OCI-LY1 (cell line): Measurements from ENCODE around the gene STAG1.

Source experiments
- H2AFZ ChIP-seq: fragments of 200-600 bp; sonication (generic), shearing (Covaris generic); 2 replicates; pipeline ENCODE4 v1.6.0; 2014; ENCODE audit warnings: antibody characterized with exemption, mild to moderate bottlenecking, low read length
- H3F3A ChIP-seq: fragments of 200-600 bp; sonication (generic), shearing (Covaris generic); 2 replicates; pipeline ENCODE4 v1.6.0; 2014; ENCODE audit warnings: mild to moderate bottlenecking, antibody characterized with exemption, low read length, moderate library complexity; ENCODE audit not compliant: insufficient read depth
- H3K27ac ChIP-seq: fragments of 200-600 bp; sonication (generic); 2 replicates; pipeline ENCODE4 v1.5.1; 2014; ENCODE audit warnings: low read length, mixed run types, mild to moderate bottlenecking, low read depth; ENCODE audit not compliant: poor library complexity, severe bottlenecking
- H3K27me3 ChIP-seq: fragments of 200-600 bp; sonication (generic); 2 replicates; pipeline ENCODE4 v1.6.0; 2014; ENCODE audit warnings: antibody characterized with exemption, mild to moderate bottlenecking, low read length, moderate library complexity; ENCODE audit not compliant: insufficient read depth
- H3K36me3 ChIP-seq: fragments of 200-600 bp; sonication (generic); 2 replicates; pipeline ENCODE4 v1.6.1; 2014; ENCODE audit warnings: mild to moderate bottlenecking, antibody characterized with exemption, low read length, moderate library complexity, mixed read lengths; ENCODE audit not compliant: insufficient read depth
- H3K4me1 ChIP-seq: fragments of 200-600 bp; sonication (generic); 2 replicates; pipeline ENCODE4 v1.5.1; 2014; ENCODE audit warnings: mild to moderate bottlenecking, low read length, moderate library complexity; ENCODE audit not compliant: insufficient read depth, severe bottlenecking
- H3K4me2 ChIP-seq: fragments of 200-600 bp; sonication (generic), shearing (Covaris generic); 2 replicates; pipeline ENCODE4 v1.6.1; 2014; ENCODE audit warnings: low read length
- H3K4me3 ChIP-seq: fragments of 200-600 bp; sonication (generic); 2 replicates; pipeline ENCODE4 v1.5.1; 2014; ENCODE audit warnings: low read length, low read depth, mild to moderate bottlenecking, mixed read lengths; ENCODE audit not compliant: poor library complexity, severe bottlenecking
- H3K79me2 ChIP-seq: fragments of 200-600 bp; shearing (Covaris generic); 2 replicates; pipeline ENCODE4 v1.6.1; 2016; ENCODE audit warnings: mixed run types, low read length, mixed read lengths; ENCODE audit not compliant: insufficient read depth
- H3K9ac ChIP-seq: fragments of 200-600 bp; sonication (generic), shearing (Covaris generic); 2 replicates; pipeline ENCODE4 v1.6.1; 2014; ENCODE audit warnings: mild to moderate bottlenecking, low read length, mixed read lengths
- H3K9me2 ChIP-seq: fragments of 200-600 bp; sonication (generic), shearing (Covaris generic); 2 replicates; pipeline ENCODE4 v1.6.1; 2014; ENCODE audit warnings: low read depth, mild to moderate bottlenecking, low read length, mixed read lengths
- H3K9me3 ChIP-seq: fragments of 200-600 bp; shearing (Covaris generic); 2 replicates; pipeline ENCODE4 v1.6.1; 2014; ENCODE audit warnings: low read length, mixed read lengths
- H4K20me1 ChIP-seq: fragments of 200-600 bp; sonication (generic), shearing (Covaris generic); 2 replicates; pipeline ENCODE4 v1.6.0; 2016; ENCODE audit warnings: mild to moderate bottlenecking, low read length; ENCODE audit not compliant: insufficient read depth
- EZH2 ChIP-seq: fragments of 200-600 bp; sonication (generic), shearing (Covaris generic); IDR thresholded peaks from 2 replicates; pipeline ENCODE4 v1.8.0; 2017; ENCODE audit warnings: borderline replicate concordance, mixed run types, mild to moderate bottlenecking, antibody characterized with exemption, low read length, moderate library complexity, mixed read lengths
- TF ChIP-seq, protein P1 (sequence below): fragments of 200-600 bp; sonication (generic), shearing (Covaris generic); IDR thresholded peaks from 2 replicates; pipeline ENCODE4 v1.5.1; 2017; ENCODE audit warnings: mild to moderate bottlenecking, antibody characterized with exemption, low read length, moderate library complexity, mixed read lengths

The STAG1 gene

DNA sequence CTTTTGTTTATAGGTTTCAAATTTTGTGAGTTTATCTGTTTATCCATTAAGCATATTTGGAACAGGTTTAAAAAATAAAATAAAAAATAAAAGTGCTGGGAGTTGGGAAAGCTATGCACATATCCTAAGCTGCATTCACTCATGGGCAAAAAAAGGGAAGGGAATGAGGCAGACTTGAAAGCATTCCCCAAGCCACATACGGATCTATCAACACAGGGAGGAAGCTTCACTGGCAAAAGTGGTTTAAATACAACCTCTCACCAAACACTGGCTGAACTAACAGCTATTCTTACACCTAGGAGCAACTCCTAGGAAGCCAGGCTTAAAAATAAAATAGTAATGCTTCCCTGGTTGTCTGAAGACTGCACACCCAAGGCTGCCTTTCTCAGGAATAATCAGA, 400.8 kb downstream of the STAG1 start:
- Histone ChIP-seq H3K9me3 (no peaks in the 10 kb centered on the region), H3K9ac (no peak overlapping the region), H3K27ac (no peak overlapping the region), H3K79me2 (no peaks in the 10 kb centered on the region), H2AFZ (no peak overlapping the region), H3K4me3 (no peak overlapping the region), H3K36me3 (peaks cover 19% of the 10 kb centered on the region; the same call in 1 of the 2 replicates), H3K27me3 (no peaks in the 10 kb centered on the region), H3F3A (no peaks in the 10 kb centered on the region), H3K4me1 (no peaks in the 10 kb centered on the region), H4K20me1 (no peaks in the 10 kb centered on the region), H3K9me2 (no peaks in the 10 kb centered on the region), H3K4me2 (no peak overlapping the region)
- TF ChIP-seq EZH2: no peak
- TF ChIP-seq, protein P1, sequence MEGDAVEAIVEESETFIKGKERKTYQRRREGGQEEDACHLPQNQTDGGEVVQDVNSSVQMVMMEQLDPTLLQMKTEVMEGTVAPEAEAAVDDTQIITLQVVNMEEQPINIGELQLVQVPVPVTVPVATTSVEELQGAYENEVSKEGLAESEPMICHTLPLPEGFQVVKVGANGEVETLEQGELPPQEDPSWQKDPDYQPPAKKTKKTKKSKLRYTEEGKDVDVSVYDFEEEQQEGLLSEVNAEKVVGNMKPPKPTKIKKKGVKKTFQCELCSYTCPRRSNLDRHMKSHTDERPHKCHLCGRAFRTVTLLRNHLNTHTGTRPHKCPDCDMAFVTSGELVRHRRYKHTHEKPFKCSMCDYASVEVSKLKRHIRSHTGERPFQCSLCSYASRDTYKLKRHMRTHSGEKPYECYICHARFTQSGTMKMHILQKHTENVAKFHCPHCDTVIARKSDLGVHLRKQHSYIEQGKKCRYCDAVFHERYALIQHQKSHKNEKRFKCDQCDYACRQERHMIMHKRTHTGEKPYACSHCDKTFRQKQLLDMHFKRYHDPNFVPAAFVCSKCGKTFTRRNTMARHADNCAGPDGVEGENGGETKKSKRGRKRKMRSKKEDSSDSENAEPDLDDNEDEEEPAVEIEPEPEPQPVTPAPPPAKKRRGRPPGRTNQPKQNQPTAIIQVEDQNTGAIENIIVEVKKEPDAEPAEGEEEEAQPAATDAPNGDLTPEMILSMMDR: no peak

GRCh38 chr3:136350557-136350956, 401.6 kb downstream of the STAG1 start:
- TF ChIP-seq, protein P1: no peak
- no peak for TF ChIP-seq EZH2
- no peaks in the 10 kb centered on the region for H4K20me1 ChIP-seq
- H3K79me2 ChIP-seq: no peaks in the 10 kb centered on the region
- H3K9ac ChIP-seq: no peak overlapping the region
- no peaks in the 10 kb centered on the region for H3K27me3 ChIP-seq
- no peaks in the 10 kb centered on the region for H3K9me2 ChIP-seq
- H3K4me1 ChIP-seq: no peaks in the 10 kb centered on the region
- no peak overlapping the region for H3K4me3 ChIP-seq
- H3K4me2 ChIP-seq: no peak overlapping the region
- H2AFZ ChIP-seq: no peak overlapping the region
- H3F3A ChIP-seq: no peaks in the 10 kb centered on the region
- no peaks in the 10 kb centered on the region for H3K9me3 ChIP-seq
- H3K27ac ChIP-seq: no peak overlapping the region
- H3K36me3 ChIP-seq: peaks cover 11% of the 10 kb centered on the region; the same call in 1 of the 2 replicates

- TF ChIP-seq EZH2: no peak
- TF ChIP-seq, protein P1: no peak
- no peaks in the 10 kb centered on the region for H3F3A ChIP-seq
- no peak overlapping the region for H3K27ac ChIP-seq
- no peaks in the 10 kb centered on the region for H3K27me3 ChIP-seq
- H3K9me3 ChIP-seq: no peaks in the 10 kb centered on the region
- no peak overlapping the region for H2AFZ ChIP-seq
- no peaks in the 10 kb centered on the region for H3K9me2 ChIP-seq
- no peak overlapping the region for H3K9ac ChIP-seq
- H3K4me2 ChIP-seq: no peak overlapping the region
- no peaks in the 10 kb centered on the region for H3K79me2 ChIP-seq
- no peaks in the 10 kb centered on the region for H3K4me1 ChIP-seq
- H4K20me1 ChIP-seq: no peaks in the 10 kb centered on the region
- no peak overlapping the region for H3K4me3 ChIP-seq
- H3K36me3 ChIP-seq: peaks cover 9% of the 10 kb centered on the region; the same call in 1 of the 2 replicates
These were observed 402.0 kb downstream of the STAG1 start for GRCh38 chr3:136350132-136350531.
